ENCODE results near the gene TMEM239.
"Not testable (repeated sequence)": the region's sequence is repeated elsewhere in the genome, so short reads cannot be mapped to it uniquely, and the experiment has no call there.

TMEM239 gene

DNA sequence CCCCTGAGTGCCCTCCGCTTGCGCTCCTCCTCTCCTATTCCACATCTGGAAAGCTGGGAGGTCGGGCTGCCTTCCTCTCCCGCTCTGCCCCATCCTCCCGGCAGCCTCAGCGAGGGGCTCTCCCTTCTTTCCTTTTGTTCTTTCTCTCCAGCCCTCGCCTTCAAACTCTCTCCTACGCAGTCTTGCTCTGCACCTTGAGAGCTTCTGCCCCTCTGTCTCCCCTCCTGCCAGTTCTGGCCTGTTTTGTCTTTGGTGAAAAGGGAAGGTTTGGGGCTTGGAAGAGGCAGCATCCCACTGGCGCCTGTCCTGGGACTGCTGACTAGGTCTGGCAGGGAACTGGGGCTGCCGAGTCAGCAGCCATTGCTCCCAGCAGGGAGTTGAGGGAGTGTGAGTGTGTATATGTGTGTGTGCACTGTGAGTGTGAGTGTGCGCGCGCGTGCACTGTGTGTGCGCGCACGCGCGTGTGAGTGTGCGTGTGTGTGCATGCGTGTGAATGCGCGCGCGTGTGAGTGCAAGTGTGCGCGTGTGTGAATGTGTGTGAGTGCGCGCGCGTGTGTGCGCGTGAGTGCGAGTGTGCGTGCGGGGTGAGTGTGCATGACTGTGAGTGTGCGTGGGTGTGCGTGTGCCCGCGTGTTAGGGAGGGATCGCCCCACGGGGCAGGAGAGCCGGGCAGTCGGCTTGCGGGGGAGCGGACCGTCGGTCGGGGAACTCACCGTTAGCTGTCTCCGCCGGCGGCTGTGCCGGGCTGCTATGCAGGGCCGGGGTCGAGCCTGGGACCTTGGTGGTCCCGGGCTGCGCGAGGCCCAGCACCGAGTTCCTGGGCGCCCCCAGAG is 16.3 kb upstream of the TMEM239 start:
- DNase-seq (ENCODE audit: low read depth), result no peak

DNA sequence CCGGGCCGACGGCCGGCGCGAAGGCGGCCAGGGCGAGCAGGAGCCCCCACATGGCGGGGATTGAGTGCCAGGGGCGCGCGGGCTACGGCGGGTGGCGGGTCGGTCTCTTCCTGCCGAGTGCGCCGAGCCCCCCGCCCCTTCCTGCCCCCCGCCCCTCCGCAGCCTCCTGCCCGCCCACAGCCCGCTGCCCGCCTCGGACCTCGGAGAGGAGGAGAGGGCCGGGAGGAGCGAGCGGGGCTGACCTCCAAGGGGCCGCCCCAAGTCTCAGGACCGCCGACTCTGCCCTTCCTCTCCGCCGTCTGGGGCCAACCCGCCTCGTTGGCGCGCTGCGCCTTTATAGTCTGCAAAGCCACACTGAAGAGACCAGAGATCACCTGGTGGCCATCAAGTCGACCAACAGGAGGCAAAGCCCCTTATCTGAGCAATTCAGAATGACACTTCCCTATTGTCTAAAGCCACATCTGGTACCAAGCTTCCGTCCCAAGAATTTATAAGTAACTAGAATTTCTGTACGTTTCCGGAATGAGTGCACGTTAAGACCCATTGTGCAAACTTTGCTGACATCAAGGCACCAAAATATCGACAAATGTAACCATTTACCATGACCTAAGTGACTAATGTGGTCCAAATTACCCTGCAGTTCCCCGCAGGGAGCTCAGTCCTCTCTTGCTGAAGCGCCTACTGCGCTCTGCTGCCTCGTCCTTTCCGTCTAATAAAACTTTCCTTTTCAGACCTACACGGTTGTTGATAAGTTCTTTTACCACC is 15.5 kb upstream of the TMEM239 start, which contains the start of gene CPXM1:
TSS of gene CPXM1 (minus strand) at position 107 of the 765 bp plus-strand sequence. CDS start at position 52, 55 bp downstream.
- DNase-seq (ENCODE audit: low read depth), result no peak

DNA sequence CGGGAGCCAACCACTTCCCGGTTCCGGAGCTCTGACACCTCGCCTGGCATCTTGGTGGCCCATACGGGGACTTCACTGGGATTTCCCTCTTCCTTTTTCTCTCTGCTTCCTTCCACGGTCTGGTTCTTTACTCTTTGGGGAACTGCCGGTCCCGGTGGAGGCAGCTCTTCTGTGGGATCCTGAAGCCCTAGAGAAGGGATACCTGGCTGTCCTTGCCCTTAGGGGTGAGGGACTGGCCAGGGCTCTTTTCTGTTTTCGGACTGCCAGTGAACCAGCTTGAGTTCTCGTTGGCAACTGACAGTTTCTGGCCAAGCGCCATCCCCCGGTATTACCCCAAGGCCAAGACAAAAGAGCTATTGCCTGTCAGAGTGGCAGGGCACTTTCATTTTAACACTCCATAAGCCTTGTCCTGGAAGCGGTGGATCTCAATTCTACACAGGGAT is 14.9 kb upstream of the TMEM239 start:
- DNase-seq (ENCODE audit: low read depth), result no peak

DNA sequence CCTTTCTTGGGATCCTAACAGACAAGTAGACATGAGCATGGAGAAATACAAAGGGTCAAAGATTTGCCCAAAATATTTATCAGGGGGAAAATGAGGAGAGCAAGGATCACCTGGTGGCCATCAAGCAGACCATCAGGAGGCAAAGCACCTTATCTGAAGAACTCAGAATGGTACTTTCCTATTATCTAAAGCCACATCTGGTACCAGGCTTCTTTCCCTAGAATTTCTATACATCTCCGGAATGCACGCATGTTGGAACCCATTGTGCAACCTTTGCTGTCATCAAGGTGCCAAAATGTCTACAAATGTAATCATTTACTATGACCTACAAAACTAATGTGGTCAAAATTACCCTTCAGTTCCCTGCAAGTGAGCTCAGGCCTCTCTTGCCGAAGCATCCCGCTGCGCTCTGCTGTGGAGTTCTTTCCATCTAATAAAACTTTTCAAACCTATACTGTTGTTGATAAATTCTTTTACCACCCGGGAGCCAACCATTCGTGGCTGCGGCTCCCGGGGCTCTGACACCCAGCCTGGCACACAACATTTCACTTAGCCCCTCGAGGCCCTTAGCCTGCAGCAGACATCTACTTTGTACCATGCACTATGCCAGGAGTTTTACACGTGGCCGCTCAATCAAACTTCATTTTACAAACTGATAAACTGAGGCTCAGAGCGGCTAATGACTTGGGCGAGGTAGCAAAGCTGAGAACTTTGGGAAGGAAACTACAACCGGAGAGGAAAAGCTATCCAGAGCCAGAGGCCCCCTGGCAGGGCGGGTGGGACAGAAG is 11.9 kb upstream of the TMEM239 start:
- DNase-seq (ENCODE audit: low read depth), result no peak

DNA sequence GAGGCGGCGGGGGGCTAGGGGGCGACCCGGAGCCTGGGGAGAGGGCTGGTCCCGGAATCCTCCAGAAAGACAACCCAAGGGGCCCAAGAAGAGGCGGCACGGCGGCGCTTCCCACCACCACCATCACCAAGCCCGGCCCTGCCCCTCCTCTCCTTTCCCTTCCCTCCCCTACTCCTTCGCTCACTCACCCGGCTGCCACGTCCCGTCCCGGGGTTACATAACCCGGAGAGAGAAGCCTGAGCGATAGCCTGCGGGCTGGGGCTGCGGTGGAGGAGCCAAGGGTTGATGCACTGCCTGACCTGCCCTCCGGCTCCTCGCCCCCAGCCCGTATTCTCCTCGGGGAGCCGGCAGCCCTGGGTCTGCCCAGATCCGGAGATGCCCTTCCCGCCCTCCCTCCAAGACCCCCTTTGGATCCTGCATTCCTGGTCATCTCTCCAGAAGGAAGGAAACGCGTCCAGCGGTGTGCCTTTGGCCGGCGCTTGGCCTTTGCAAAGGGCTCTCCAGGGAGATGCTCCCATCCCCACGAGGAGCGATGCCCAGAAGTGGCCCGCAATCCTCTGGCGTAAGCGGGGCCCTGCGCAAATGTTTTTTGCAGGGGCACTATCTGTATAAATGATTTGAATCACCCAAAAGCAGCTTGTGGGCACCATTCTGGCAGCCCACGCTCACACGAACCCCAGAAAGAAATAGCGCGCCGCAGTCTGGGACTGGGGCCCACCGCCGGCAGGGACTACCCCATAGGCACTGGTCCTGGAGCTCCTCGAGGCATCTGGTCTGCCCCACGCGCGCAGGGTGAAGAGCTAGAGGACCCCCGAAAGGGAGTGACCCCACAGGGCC is 11.1 kb upstream of the TMEM239 start:
- DNase-seq (ENCODE audit: low read depth), result no peak

DNA sequence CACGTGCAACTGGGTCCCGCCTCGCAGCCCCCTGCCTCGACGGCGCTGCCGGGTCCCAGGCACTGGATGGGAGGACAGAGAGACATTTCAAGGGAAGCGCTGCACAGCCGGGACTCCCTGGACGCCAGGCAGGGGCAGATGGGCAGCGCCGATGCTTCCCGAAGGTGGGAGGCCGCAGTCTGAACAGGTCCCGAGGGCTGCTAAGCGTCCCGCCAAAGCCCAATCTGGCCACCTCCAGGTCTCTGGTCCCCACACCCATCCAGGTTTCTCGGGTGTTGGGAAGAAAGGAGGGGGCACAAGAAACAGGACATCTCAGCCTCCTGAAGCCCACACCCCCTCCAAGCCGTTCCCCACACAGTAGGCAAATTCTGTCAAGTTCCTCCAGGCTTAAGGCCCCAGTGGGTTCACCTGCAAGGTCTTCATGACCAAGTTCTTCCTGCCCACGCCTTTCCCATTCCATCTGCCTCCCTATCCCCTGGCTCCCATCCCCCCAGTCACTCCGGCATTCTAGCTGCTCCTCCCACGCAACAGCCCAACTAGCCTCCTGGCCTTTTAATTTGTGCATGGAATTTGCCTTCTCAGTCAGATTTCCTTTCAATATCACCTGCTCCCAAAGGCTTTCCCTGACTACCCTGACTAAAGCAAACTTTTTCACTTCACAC is 10.3 kb upstream of the TMEM239 start:
- no peak for DNase-seq (ENCODE audit: low read depth)

DNA sequence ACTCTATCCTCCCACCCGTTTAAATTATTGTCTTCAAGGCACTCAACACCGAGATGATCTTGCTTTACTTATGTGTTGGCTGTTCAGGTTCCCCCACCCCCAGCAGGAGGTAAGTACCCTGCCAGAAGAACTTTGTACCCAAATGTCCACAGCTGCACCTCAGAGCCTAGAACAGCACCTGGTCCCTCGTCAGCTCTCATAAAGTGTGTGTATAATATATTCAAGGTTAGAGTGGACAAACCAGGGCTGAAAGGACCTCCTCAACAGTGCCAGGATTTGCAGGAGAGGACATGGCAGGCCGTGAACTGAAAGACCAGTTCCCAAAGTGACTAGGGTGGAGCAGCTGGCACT is 9.8 kb upstream of the TMEM239 start:
- DNase-seq (ENCODE audit: low read depth), result no peak

DNA sequence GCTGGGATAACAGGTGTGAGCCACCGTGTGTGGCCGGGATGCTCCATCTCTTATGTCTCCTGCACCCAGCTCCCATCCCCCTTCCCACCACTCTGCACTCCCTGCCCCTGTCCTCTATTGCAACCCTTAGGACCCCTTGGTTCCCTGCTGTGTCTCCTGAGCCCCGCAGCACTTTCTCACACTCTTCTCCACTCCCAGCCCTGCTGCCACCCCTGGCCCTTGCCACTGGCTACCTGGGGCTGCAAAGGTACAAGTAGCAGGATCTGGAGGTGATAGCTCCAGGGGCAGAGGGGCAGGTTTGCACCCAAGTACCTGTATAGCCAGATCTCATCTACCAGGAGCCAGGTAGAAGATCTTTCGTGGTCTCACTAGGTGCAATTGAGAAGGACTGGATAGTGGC is 9.1 kb upstream of the TMEM239 start:
- no peak for DNase-seq (ENCODE audit: low read depth)

DNA sequence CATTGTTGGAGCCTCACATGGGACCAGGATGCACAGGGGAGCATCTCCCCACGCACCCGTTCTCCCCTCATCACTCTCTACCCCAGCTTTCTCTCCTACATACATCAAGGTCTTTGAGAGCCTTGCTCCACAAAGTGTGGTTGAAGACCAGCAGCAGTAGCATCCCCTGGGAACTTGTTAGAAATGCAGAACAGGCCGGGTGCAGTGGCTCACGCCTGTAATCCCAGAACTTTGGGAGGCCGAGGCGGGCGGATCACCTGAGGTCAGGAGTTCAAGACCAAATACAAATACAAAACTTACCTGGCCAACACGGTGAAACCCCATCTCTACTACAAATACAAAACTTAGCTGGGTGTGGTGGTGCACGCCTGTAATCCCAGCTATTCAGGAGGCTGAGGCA is 8.2 kb upstream of the TMEM239 start:
- DNase-seq (ENCODE audit: low read depth), result not testable (repeated sequence)

DNA sequence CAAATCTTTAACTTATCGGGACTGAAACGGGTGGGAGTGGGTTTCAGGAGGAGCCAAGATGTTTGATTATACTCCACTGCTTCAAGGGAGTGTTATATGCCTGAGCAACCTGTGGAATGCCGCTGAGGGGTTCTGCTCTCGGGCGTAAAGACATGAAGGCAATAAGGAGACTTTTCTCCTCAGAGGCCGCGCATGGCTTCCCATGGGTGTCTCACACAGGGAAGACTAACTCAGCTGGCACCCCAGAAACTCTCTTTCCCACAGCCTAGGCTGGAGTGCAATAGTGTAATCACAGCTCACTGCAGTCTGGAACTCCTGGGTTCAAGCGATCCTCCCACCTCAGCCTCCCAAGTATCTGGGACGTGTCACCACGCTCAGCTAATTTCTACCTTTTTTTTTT is 6.5 kb upstream of the TMEM239 start:
- DNase-seq (ENCODE audit: low read depth), result no peak

DNA sequence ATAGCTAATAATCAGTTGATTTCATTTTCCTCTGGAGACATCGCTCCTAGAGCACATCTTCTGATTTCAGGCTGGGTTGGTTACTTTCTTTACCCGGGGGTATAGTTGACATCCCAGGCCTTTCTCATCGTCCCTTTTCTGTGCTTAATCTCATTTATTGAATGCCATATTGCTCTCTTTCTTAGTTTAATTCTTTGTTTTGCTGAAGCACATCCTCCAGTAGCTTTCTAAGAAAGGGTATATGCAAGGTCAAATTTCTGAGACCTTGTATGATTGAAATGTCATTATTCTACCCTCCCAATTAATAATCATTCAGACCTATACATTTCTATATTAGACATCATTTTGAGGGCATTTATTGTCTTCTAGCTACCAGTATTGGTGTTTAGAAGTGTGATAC is 4.0 kb upstream of the TMEM239 start:
- DNase-seq (ENCODE audit: low read depth), result no peak

DNA sequence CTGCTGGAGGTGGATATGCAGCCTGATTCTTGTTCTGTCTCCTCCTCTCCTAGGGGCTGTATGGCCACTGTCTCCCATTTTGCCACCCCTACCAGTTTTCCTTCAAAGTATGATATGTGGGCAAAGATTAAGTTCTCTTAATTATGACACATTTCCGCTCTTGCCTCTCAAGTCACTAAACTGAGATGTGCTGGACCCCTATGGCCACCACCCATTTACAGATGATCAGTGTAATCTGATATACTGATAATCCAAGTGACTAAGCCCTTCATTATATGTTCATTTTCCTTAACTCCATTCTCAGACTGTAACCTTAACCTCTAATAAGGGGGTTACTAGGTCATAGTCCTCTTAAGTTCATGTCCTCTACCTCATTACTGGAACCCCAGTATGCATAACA is 2.1 kb upstream of the TMEM239 start:
- DNase-seq (ENCODE audit: low read depth), result no peak

DNA sequence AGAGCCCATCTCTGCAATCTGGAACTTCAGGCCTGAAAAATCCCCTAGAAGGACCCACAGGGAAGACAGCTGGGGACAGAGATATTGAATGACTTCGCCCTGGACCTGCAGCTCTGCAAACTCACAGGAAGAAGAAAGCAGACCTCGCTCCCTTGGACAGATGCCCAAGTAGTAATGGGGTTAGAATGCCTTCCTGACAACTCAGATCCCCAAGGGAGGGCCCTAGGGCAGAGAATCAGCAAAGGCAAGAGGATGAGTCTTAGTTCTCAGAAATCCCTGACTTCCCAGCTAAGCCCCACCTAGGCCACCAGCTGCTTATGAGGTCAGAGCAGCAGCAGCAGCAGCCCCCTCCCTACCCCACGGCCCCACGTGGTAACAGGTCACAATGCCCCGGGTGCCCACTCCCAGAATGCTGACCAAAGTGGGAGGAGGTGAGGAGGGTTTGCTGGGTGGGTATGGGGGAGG is 1.5 kb upstream of the TMEM239 start, which contains the start of gene C20orf141:
TSS of gene C20orf141 (plus strand) at position 401 of the 465 bp plus-strand sequence. CDS start 198 bp downstream, outside the sequence.
- DNase-seq (ENCODE audit: low read depth), result peak; percentile 100

DNA sequence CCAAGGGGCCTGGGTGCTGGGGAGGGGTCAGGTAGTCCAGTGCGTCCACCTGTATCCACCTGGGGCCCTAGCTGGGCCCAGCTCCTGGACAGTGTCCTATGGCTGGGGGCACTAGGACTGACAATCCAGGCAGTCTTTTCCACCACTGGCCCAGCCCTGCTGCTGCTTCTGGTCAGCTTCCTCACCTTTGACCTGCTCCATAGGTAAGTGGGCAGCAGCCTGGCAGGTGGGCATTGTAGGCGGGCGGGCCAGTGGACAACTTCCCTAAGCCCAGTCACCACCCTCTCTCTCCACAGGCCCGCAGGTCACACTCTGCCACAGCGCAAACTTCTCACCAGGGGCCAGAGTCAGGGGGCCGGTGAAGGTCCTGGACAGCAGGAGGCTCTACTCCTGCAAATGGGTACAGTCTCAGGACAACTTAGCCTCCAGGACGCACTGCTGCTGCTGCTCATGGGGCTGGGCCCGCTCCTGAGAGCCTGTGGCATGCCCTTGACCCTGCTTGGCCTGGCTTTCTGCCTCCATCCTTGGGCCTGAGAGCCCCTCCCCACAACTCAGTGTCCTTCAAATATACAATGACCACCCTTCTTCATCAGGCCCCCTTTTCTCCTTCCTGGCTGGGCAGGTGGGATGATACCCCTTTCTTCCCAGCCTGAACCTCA is 793 bp upstream of the TMEM239 start:
- DNase-seq (ENCODE audit: low read depth), result no peak

DNA sequence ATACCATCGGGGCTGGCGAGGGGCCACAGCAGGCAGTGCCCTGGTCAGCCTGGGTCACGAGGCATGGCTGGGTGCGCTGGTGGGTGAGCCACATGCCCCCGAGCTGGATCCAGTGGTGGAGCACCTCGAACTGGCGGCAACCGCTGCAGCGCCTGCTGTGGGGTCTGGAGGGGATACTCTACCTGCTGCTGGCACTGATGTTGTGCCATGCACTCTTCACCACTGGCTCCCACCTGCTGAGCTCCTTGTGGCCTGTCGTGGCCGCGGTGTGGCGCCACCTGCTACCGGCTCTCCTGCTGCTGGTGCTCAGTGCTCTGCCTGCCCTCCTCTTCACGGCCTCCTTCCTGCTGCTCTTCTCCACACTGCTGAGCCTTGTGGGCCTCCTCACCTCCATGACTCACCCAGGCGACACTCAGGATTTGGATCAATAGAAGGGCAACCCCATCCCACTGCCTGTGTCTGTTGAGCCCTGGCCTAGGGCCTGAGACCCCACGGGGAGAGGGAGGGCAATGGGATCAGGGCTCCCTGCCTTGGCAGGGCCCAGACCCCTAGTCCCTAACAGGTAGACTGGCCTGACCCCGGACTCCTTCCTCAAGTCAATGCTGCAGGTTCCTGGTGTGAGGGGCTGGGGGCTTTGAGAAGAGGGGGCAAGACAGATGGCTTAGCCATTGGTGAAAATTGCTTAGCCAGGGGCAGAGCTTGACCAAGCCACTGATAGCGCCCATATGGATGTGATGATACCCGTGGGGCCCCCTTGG is 598 bp downstream of the TMEM239 start:
- DNase-seq (ENCODE audit: low read depth), result no peak

DNA sequence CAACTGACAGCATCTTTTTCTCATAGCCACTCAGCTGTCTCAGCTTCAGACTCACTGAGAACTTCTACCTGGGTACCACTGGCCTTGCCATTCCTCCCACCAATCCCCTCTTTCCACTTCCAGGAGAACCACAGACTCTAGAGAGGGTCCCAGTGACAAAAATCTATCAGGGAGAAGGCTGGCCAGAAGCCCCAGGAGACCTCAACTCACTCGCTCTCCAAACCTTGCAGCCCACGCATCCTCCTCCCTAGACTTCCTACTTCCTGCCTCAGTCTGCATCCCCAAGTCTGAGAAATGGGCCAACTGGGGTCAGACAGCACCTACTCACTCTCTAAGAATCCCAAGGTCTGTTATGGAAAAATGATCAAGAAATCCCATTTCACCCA is 1.2 kb downstream of the TMEM239 start:
- no peak for DNase-seq (ENCODE audit: low read depth)

DNA sequence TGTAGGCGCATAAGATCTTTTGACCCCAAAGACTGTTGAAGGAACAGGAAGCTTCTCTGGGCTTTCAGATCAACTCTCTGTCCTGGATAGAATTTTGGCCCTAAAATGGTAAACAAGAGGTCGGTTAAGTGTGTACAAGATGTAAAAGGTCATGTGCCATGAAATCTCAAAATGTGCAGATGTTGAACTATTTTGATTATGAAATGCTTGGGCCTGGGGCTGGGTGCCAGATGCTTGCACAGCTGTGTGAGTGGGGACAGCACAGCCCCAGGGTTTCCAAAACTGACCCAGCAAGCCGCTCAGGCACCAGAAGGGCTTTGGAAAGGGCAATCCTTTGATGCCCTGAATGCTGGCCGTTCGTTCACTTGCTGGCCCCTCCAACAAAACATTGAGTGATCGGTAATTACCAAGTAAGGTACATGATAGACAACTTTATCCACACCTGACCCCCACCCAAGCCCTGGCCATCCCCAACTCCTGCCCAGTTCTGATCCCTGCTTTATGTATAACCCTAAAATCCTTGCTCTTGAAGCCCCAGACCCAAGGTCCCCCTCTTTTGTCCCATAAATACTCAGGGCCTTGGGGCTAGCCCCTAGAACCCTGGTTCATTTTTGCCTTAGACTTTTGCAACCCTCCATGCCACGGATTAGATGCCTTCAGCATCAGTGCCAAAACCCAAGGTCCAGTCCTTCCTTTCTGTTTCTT is 1.9 kb downstream of the TMEM239 start:
- DNase-seq (ENCODE audit: low read depth), result no peak

DNA sequence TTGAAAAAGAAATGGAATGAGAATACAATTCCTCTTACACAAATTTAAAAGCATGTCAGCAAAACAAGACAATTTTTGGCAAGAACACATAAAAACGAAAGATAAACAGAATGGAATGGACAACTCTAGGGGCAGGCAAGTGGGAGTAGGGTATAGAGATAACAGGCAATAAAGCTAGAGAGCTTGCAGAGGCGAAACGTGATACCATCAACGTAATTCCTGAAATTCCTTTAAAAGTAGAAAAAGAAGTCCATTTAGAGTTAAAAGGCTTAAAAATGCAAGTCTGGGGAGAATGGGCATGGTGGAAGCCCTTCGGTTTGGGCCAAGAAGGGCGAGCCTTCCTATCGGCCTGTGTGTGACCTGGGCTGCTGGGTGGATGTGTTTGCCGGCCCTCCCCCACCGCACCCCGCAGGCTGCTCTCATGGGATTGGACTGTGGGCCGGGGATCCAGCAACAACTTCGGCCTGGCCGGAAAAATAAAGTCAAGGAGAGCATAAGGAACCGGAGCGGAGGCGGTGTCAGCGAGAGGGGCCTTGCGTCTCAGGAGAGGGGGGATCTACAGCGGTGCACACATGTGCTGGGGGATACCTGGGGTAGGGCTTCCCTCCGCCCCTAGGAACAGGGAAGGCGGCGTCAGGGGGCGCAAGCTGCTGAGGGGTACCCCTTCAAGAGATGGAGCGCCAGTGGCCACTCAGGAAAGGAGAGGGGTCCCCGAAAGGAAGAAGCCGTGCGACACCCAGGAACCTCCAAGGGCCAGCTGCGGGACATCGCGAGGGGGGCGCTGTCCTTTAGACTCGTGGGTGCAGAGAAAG is 4.1 kb downstream of the TMEM239 start:
- no peak for DNase-seq (ENCODE audit: low read depth)

All from stromal cell of bone marrow (primary cell).